GM21515 (cell line): ENCODE data around the gene SLC26A1.

Source experiments
- ATAC-seq: cut with Tn5 transposase; IDR thresholded peaks from one replicate; pipeline ENCODE4 v1.9.1; 2021; ENCODE audit not compliant: unreplicated experiment

The SLC26A1 gene

GRCh38 chr4:966266-967112, 26.7 kb downstream of the SLC26A1 start:
- ATAC-seq = no peak

GRCh38 chr4:965766-966134, 27.5 kb downstream of the SLC26A1 start:
- ATAC-seq = no peak

GRCh38 chr4:965048-965765, 28.0 kb downstream of the SLC26A1 start:
- no peak for ATAC-seq

GRCh38 chr4:964346-965025, 28.7 kb downstream of the SLC26A1 start:
- no peak for ATAC-seq

- ATAC-seq = no peak
Measured at GRCh38 chr4:963276-964225, 29.7 kb downstream of the SLC26A1 start.

GRCh38 chr4:962231-963208, 30.7 kb downstream of the SLC26A1 start:
- no peak for ATAC-seq

- ATAC-seq = no peak
Measured at GRCh38 chr4:961351-962230, 31.6 kb downstream of the SLC26A1 start.

- ATAC-seq = no peak
Measured at GRCh38 chr4:960636-961350, 32.4 kb downstream of the SLC26A1 start.

- no peak for ATAC-seq
Measured at GRCh38 chr4:960140-960635, 33.0 kb downstream of the SLC26A1 start.

- ATAC-seq = no peak
Measured at GRCh38 chr4:959338-960139, 33.7 kb downstream of the SLC26A1 start.

GRCh38 chr4:958696-959337, 34.4 kb downstream of the SLC26A1 start:
- no peak for ATAC-seq

- ATAC-seq = no peak
Measured at GRCh38 chr4:958314-958665, 34.9 kb downstream of the SLC26A1 start.

- no peak for ATAC-seq
Measured at GRCh38 chr4:957581-958313, 35.5 kb downstream of the SLC26A1 start.

- ATAC-seq = no peak
Measured at GRCh38 chr4:957231-957580, 36.0 kb downstream of the SLC26A1 start.

GRCh38 chr4:956531-957230, 36.5 kb downstream of the SLC26A1 start:
- no peak for ATAC-seq
